H1 (cell line): ENCODE data around the gene ITGA3. TPM values are rescaled to one million over a fixed set of nuclear protein-coding genes. Genes with fewer than 3 reads are reported as not detected.

Experiments used
- CTCF ChIA-PET: fragments of 300-600 bp; sonication (Branson Sonifier 250); formaldehyde crosslinking; loops from one replicate; lab custom pipeline; 2021; ENCODE audit not compliant: partially characterized antibody; lab: Charles Lee
- POLR2A ChIA-PET: fragments of 300-600 bp; sonication (Branson Sonifier 250); formaldehyde crosslinking; loops from one replicate; lab custom pipeline; 2021; ENCODE audit warnings: inconsistent platforms; ENCODE audit not compliant: partially characterized antibody; lab: Charles Lee
- DNase-seq, 2 experiments: peaks; one replicate each; pipeline versions ENCODE4 v3.0.0 to v3.0.0-alpha.2; 2010 to 2022; ENCODE audit warnings: low spot score in 2 of 2, low read depth in 1 of 2, mixed read lengths in 1 of 2
- FAIRE-seq: peaks from 2 replicates; lab custom pipeline; 2011; peaks lifted over from hg19 to GRCh38; lab: Jason Lieb, UNC
- H2AFZ ChIP-seq: 2 replicates; pipeline ENCODE4 v1.8.1; 2012; ENCODE audit warnings: low read length, inconsistent platforms
- H2AK5ac ChIP-seq: 2 replicates; pipeline ENCODE4 v1.6.1; 2013; ENCODE audit warnings: low read depth, low read length
- H2BK120ac ChIP-seq: replicated peaks from 2 replicates; pipeline ENCODE3; 2013; ENCODE audit warnings: low read depth, low read length, inconsistent platforms
- H2BK12ac ChIP-seq: 2 replicates; pipeline ENCODE4 v1.6.1; 2013; ENCODE audit warnings: low read depth, low read length
- H2BK15ac ChIP-seq: 2 replicates; pipeline ENCODE4 v1.6.1; 2013; ENCODE audit warnings: low read length
- H2BK20ac ChIP-seq: 2 replicates; pipeline ENCODE4 v1.6.1; 2013; ENCODE audit warnings: low read length
- H2BK5ac ChIP-seq: 2 replicates; pipeline ENCODE4 v1.6.1; 2013; ENCODE audit warnings: low read depth, low read length
- H3K14ac ChIP-seq: 2 replicates; pipeline ENCODE4 v1.6.1; 2013; ENCODE audit warnings: inconsistent platforms; ENCODE audit not compliant: insufficient read length
- H3K18ac ChIP-seq: 2 replicates; pipeline ENCODE4 v1.6.1; 2013; ENCODE audit warnings: low read length; ENCODE audit errors: extremely low read depth
- H3K23ac ChIP-seq: 2 replicates; pipeline ENCODE4 v1.6.1; 2013; ENCODE audit warnings: inconsistent platforms; ENCODE audit not compliant: insufficient read length
- H3K23me2 ChIP-seq: 2 replicates; pipeline ENCODE4 v1.6.1; 2013; ENCODE audit warnings: low read depth, low read length
- H3K27ac ChIP-seq: 2 replicates; pipeline ENCODE4 v1.6.1; 2011; ENCODE audit warnings: low read depth, low read length, inconsistent platforms
- H3K27me3 ChIP-seq, 4 experiments: replicated peaks in 1 of 4; 1 replicate in 1 of 4; 2 replicates in 3 of 4; pipeline versions ENCODE4 v1.6.1 to v1.8.1; 2011 to 2013; ENCODE audit warnings: low read length in 3 of 4, mild to moderate bottlenecking in 3 of 4, inconsistent platforms in 2 of 4, mixed read lengths in 2 of 4, moderate library complexity in 1 of 4; ENCODE audit not compliant: control insufficient read depth in 3 of 4, insufficient read depth in 3 of 4; ENCODE audit errors: extremely low read depth in 1 of 4
- H3K36me3 ChIP-seq, 4 experiments: 2 replicates each; pipeline versions ENCODE4 v1.6.1 to v1.8.1; 2011 to 2013; ENCODE audit warnings: mild to moderate bottlenecking in 4 of 4, low read length in 3 of 4, moderate library complexity in 2 of 4, control low read depth in 1 of 4, inconsistent platforms in 1 of 4; ENCODE audit not compliant: insufficient read depth in 4 of 4, control insufficient read depth in 2 of 4
- H3K4ac ChIP-seq: replicated peaks from 2 replicates; pipeline ENCODE3; 2013; ENCODE audit warnings: low read length, low read depth, mixed read lengths, inconsistent platforms; ENCODE audit not compliant: insufficient read length
- H3K4me1 ChIP-seq, 4 experiments: replicated peaks in 1 of 4; 1 replicate in 1 of 4; 2 replicates in 3 of 4; pipeline versions ENCODE4 v1.6.1 to v1.8.1; 2011 to 2013; ENCODE audit warnings: low read length in 3 of 4, inconsistent platforms in 2 of 4, mixed read lengths in 1 of 4; ENCODE audit not compliant: insufficient read depth in 4 of 4, control insufficient read depth in 3 of 4
- H3K4me2 ChIP-seq, 2 experiments: 2 replicates each; pipeline versions ENCODE4 v1.6.1 to v1.8.1; 2011 to 2013; ENCODE audit warnings: low read depth in 2 of 2, low read length in 2 of 2, control low read depth in 1 of 2, inconsistent platforms in 1 of 2, mild to moderate bottlenecking in 1 of 2; ENCODE audit not compliant: insufficient read depth in 1 of 2
- H3K4me3 ChIP-seq, 4 experiments: fragments of 200-600, 300-600 bp in 1 of 4; sonication (generic), shearing (Covaris generic), sonication (Bioruptor Twin) in 1 of 4; 2 replicates each; pipeline versions ENCODE4 v1.5.1 to v1.8.1; 2011 to 2016; ENCODE audit warnings: low read length in 4 of 4, low read depth in 3 of 4, control low read depth in 2 of 4, inconsistent platforms in 2 of 4, mild to moderate bottlenecking in 2 of 4, mixed read lengths in 1 of 4, moderate library complexity in 1 of 4; ENCODE audit not compliant: insufficient read depth in 2 of 4; ENCODE audit errors: extremely low read depth in 1 of 4
- H3K56ac ChIP-seq: replicated peaks from 2 replicates; pipeline ENCODE3; 2013; ENCODE audit warnings: low read depth, mild to moderate bottlenecking, mixed read lengths, low read length, inconsistent platforms; ENCODE audit not compliant: insufficient read length
- H3K79me1 ChIP-seq: 2 replicates; pipeline ENCODE4 v1.6.1; 2013; ENCODE audit warnings: low read depth, low read length, control low read depth
- H3K79me2 ChIP-seq, 2 experiments: 2 replicates each; pipeline versions ENCODE4 v1.6.1 to v1.8.1; 2012 to 2013; ENCODE audit warnings: low read length in 2 of 2, mild to moderate bottlenecking in 2 of 2, inconsistent platforms in 1 of 2; ENCODE audit not compliant: insufficient read depth in 2 of 2, control insufficient read depth in 1 of 2
- H3K9ac ChIP-seq, 4 experiments: replicated peaks in 1 of 4; 1 replicate in 1 of 4; 2 replicates in 3 of 4; pipeline versions ENCODE4 v1.6.1 to v1.8.1; 2011 to 2013; ENCODE audit warnings: low read depth in 3 of 4, low read length in 3 of 4, control low read depth in 2 of 4, mild to moderate bottlenecking in 2 of 4, moderate library complexity in 2 of 4, inconsistent platforms in 1 of 4; ENCODE audit errors: extremely low read depth in 1 of 4
- H3K9me3 ChIP-seq, 2 experiments: 2 replicates each; pipeline versions ENCODE4 v1.6.1 to v1.8.1; 2012 to 2013; ENCODE audit warnings: mild to moderate bottlenecking in 2 of 2, moderate library complexity in 2 of 2, control low read depth in 1 of 2, inconsistent platforms in 1 of 2, low read depth in 1 of 2, low read length in 1 of 2, mixed read lengths in 1 of 2; ENCODE audit not compliant: insufficient read depth in 2 of 2
- H4K20me1 ChIP-seq, 2 experiments: replicated peaks in 1 of 2; 2 replicates each; pipeline versions ENCODE3 to v1.8.1; 2011 to 2013; ENCODE audit warnings: inconsistent platforms in 2 of 2, low read length in 2 of 2, mild to moderate bottlenecking in 1 of 2; ENCODE audit not compliant: insufficient read depth in 2 of 2, control insufficient read depth in 1 of 2
- H4K5ac ChIP-seq: 2 replicates; pipeline ENCODE4 v1.6.1; 2013; ENCODE audit warnings: low read length, low read depth, mixed read lengths, inconsistent platforms; ENCODE audit not compliant: insufficient read length
- H4K8ac ChIP-seq: 2 replicates; pipeline ENCODE4 v1.8.0; 2013; ENCODE audit warnings: mild to moderate bottlenecking, moderate library complexity, low read length, inconsistent platforms; ENCODE audit not compliant: insufficient read depth; ENCODE audit errors: extremely low read depth
- H4K91ac ChIP-seq: replicated peaks from 2 replicates; pipeline ENCODE3; 2013; ENCODE audit warnings: low read length, mixed read lengths, inconsistent platforms; ENCODE audit not compliant: insufficient read length
- ASH2L ChIP-seq: fragments of 200-600, 300-600 bp; sonication (generic); IDR thresholded peaks from one replicate; pipeline ENCODE4 v1.7.1; 2017; ENCODE audit warnings: low read length
- CHD1 ChIP-seq: IDR thresholded peaks from 2 replicates; pipeline ENCODE4 v1.6.1; 2012; ENCODE audit warnings: low read depth, low read length, improper control_type of control experiment
- EP300 ChIP-seq, 2 experiments: IDR thresholded peaks; 1 replicate in 1 of 2; 2 replicates in 1 of 2; pipeline ENCODE4 v1.6.1; 2011 to 2012; ENCODE audit warnings: low read depth in 2 of 2, low read length in 2 of 2, mild to moderate bottlenecking in 2 of 2, borderline replicate concordance in 1 of 2, inconsistent platforms in 1 of 2, moderate library complexity in 1 of 2
- EZH2 ChIP-seq: fragments of 200-600 bp; sonication (generic); IDR thresholded peaks from 2 replicates; pipeline ENCODE4 v1.7.1; 2012; ENCODE audit warnings: low read depth, mild to moderate bottlenecking, moderate library complexity, low read length, inconsistent platforms; ENCODE audit not compliant: severe bottlenecking
- GABPA ChIP-seq: IDR thresholded peaks from 2 replicates; pipeline ENCODE4 v1.6.1; 2011; ENCODE audit warnings: mild to moderate bottlenecking, low read length, moderate library complexity, borderline replicate concordance; ENCODE audit not compliant: insufficient read depth
- POLR2A ChIP-seq, 2 experiments: IDR thresholded peaks; 1 replicate in 1 of 2; 2 replicates in 1 of 2; pipeline ENCODE4 v1.6.1; 2011; ENCODE audit warnings: low read depth in 2 of 2, low read length in 2 of 2, mild to moderate bottlenecking in 2 of 2; ENCODE audit errors: control extremely low read depth in 1 of 2
- RAD21 ChIP-seq, 2 experiments: IDR thresholded peaks in 1 of 2; conservative IDR thresholded peaks in 1 of 2; 2 replicates each; pipeline ENCODE4 v1.6.1; 2011; ENCODE audit warnings: low read depth in 2 of 2, low read length in 2 of 2, improper control_type of control experiment in 1 of 2, inconsistent platforms in 1 of 2, mild to moderate bottlenecking in 1 of 2, moderate library complexity in 1 of 2
- TAF7 ChIP-seq: optimal IDR thresholded peaks from 2 replicates; pipeline ENCODE3; 2011; ENCODE audit warnings: low read depth, mild to moderate bottlenecking, inconsistent platforms, low read length, moderate library complexity, borderline replicate concordance
- YY1 ChIP-seq: IDR thresholded peaks from 2 replicates; pipeline ENCODE4 v1.6.1; 2011; ENCODE audit warnings: low read depth, mild to moderate bottlenecking, low read length
- WGBS, 2 experiments: shearing (Covaris generic) in 1 of 2; methylation state at CpG; one replicate each; pipeline versions ENCODE4 v1.1.6 to v1.1.7; 2013 to 2015; ENCODE audit warnings: low lambda C conversion rate in 2 of 2, mixed read lengths in 2 of 2, inconsistent platforms in 1 of 2, low coverage in 1 of 2, missing lambda C conversion rate in 1 of 2; ENCODE audit not compliant: insufficient replicate concordance in 2 of 2, insufficient coverage in 1 of 2, insufficient read length in 1 of 2; ENCODE audit errors: extremely low coverage in 1 of 2, missing lambda C conversion rate in 1 of 2; 5-methylcytosine and 5-hydroxymethylcytosine counted together
- polyA plus RNA-seq, 7 experiments: library from polyadenylated mRNA; depleted of rRNA in 3 of 7; stranded (reverse) in 5 of 7; unstranded in 2 of 7; fragments of >200 nt in 5 of 7; fragments of 200-250 nt in 2 of 7; gene quantifications; 1 replicate in 5 of 7; 2 replicates in 1 of 7; 4 replicates in 1 of 7; pipeline versions ENCODE4 v1.2.1 to v1.2.3, GENCODE V29; 2011 to 2013; ENCODE audit warnings: missing spikeins in 2 of 7, mixed read lengths in 2 of 7
- total RNA-seq: library from RNA; stranded (reverse); fragmentation: NEBNext Ultra II Directional; extraction: Animal tissue kit (Norgen Biotek cat#: 25700); gene quantifications from 2 replicates; pipeline ENCODE4 v1.2.1, GENCODE V29; 2021
- TF ChIP-seq, protein P1 (sequence below): IDR thresholded peaks from 2 replicates; pipeline ENCODE4 v1.6.1; 2012; ENCODE audit warnings: low read length, inconsistent platforms

ITGA3 gene
- total and polyA plus RNA-seq, 2 of the 8 experiments (the other 6 are each of a cell fraction or from before 2014, with no cell fraction given) = 24.0 to 24.2 TPM

DNA sequence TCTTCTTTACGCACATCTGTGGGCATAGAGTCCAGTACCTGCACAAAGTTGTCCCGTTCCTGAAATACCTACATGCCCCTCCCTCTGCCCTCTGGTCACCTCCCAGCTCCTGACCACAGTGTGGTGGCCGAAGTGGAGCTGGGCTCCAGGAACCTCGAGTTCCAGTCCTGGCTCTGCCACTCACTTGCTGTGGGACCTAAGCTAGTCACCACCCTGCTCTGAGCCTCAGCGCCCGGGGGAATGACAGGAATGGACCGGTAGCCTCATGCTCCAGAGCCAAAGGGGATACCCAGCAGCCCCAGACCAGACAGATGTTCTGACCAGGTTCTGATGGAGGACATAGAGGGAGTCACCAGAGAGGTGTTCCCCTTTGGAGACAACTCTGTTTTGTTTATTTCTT is 26.7 kb upstream of the ITGA3 start:
- Histone ChIP-seq H3K9ac (no peak overlapping the region), H3K4me2 (no peak overlapping the region), H3K27me3 (0 out of 7 replicates have a peak, but pooled peaks cover 0 to 5% (median 0%) of the 10 kb centered on the region in 4 experiments), H2BK5ac (peak overlapping the region; percentile 71; the same call in 1 of the 2 replicates), H4K20me1 (peaks cover 0 to 2% of the 10 kb centered on the region in 2 experiments), H4K8ac (no peak overlapping the region; the same call in 1 of the 2 replicates), H3K4me3 (no peak overlapping the region), H4K91ac (peak overlapping the region; percentile 45), H2BK15ac (peak overlapping the region; percentile 73; the same call in 1 of the 2 replicates), H3K23me2 (no peaks in the 10 kb centered on the region; the same call in 1 of the 2 replicates), H3K23ac (no peak overlapping the region), H4K5ac (no peak overlapping the region), H2AFZ (peak overlapping the region; percentile 97), H3K18ac (peak overlapping the region; percentile 9; the same call in 1 of the 2 replicates), H2BK20ac (peak overlapping the region; percentile 72; the same call in 1 of the 2 replicates), H3K79me2 (no peaks in the 10 kb centered on the region), H3K27ac (no peak overlapping the region), H2AK5ac (peak overlapping the region; percentile 54; the same call in 1 of the 2 replicates), H3K9me3 (peaks cover 5 to 10% of the 10 kb centered on the region in 2 experiments; a peak in 3 of 4 replicates), H3K4me1 (peaks cover 0 to 20% (median 14%) of the 10 kb centered on the region in 4 experiments; a peak in 6 of 7 replicates), H3K4ac (no peak overlapping the region), H2BK120ac (no peak overlapping the region), H2BK12ac (peak overlapping the region; percentile 98), H3K36me3 (no peaks in the 10 kb centered on the region), H3K79me1 (no peaks in the 10 kb centered on the region), H3K14ac (no peak overlapping the region), H3K56ac (no peak overlapping the region)
- POLR2A ChIA-PET = interaction anchor here (1.0 to 4.3 kb wide), 5 partner anchors 8 to 94 kb away, joined by 3 to 23 read pairs (median 4); partner anchors contain the start of gene ITGA3
- WGBS, 2 experiments = 90% methylated on average over 7 of the region's 7 CpGs; no CpG with 5 or more reads in 1 of the 2 experiments
- CTCF ChIA-PET = interaction anchor here (0.7 to 9.1 kb wide), 14 partner anchors 8 to 130 kb away, joined by 3 to 158 read pairs (median 4); partner anchors contain the start of genes DLX3, ITGA3 and PDK2
- DNase-seq = no peak
- FAIRE-seq = no peak
- TF ChIP-seq ASH2L (no peak), EZH2 (no peak), POLR2A (IDR thresholded peaks at IDR 0.05; ENCODE audit: control extremely low read depth in 1 of 2, low read depth in 2 of 2, low read length in 2 of 2) (no peak), TAF7 (no peak), CHD1 (no peak), RAD21 (IDR thresholded peaks at IDR 0.05 in 1 of 2, conservative IDR thresholded peaks at IDR 0.05 in 1 of 2; ENCODE audit: low read depth in 2 of 2, low read length in 2 of 2) (no peak), YY1 (no peak), GABPA (no peak), EP300 (IDR thresholded peaks at IDR 0.05; ENCODE audit: borderline replicate concordance in 1 of 2, low read depth in 2 of 2, low read length in 2 of 2) (no peak)
- TF ChIP-seq, protein P1, sequence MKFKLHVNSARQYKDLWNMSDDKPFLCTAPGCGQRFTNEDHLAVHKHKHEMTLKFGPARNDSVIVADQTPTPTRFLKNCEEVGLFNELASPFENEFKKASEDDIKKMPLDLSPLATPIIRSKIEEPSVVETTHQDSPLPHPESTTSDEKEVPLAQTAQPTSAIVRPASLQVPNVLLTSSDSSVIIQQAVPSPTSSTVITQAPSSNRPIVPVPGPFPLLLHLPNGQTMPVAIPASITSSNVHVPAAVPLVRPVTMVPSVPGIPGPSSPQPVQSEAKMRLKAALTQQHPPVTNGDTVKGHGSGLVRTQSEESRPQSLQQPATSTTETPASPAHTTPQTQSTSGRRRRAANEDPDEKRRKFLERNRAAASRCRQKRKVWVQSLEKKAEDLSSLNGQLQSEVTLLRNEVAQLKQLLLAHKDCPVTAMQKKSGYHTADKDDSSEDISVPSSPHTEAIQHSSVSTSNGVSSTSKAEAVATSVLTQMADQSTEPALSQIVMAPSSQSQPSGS = no peak
